Keratinocyte (primary cell): Measurements from ENCODE around the gene LINC00237.

ENCODE experiments used
- EZH2 ChIP-seq: IDR thresholded peaks from one replicate; pipeline ENCODE4 v1.6.1; 2012; ENCODE audit warnings: inconsistent platforms, mild to moderate bottlenecking, low read length, moderate library complexity
- TF ChIP-seq, protein P1 (sequence below), 3 experiments: IDR thresholded peaks in 1 of 3; conservative IDR thresholded peaks in 1 of 3; optimal IDR thresholded peaks in 1 of 3; 2 replicates in 2 of 3; 3 replicates in 1 of 3; pipeline versions ENCODE3 to v1.5.1; 2011; ENCODE audit warnings: low read length in 3 of 3, mild to moderate bottlenecking in 3 of 3, moderate library complexity in 2 of 3, control low read depth in 1 of 3, inconsistent platforms in 1 of 3; ENCODE audit not compliant: insufficient read depth in 2 of 3; ENCODE audit errors: extremely low read depth in 1 of 3

DNA sequence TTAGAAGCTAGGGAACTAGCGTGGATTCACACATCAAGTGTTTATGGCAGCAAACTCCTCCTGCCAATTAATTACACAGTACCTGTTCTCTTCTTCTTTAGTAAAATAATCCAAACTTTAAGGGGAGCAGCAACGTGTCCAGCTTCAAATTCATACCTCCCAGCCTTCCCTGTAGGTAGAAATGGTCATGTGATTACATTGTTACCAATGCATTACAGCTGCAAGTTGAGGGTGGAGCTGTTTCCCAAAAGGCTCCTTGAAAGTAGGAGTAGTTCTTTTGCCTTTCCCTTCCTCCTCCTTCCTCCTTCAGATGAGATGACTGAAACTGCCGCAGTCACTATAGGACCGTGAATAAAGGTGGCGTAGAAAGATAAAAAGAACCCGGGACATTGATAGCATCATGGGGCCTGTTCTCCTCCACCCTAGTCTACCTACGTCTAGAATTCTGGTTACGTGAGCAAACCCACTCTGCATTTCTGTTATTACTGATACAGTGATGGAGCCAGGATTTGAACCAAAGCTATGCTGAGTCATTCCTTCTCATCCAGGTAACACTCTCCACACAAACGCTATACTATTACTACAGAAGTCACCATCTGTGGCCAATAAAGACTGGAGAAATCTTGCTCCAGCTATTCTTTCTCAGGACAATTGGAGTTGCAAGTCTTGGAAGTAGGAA, 18.2 kb downstream of the LINC00237 start:
- TF ChIP-seq, protein P1, sequence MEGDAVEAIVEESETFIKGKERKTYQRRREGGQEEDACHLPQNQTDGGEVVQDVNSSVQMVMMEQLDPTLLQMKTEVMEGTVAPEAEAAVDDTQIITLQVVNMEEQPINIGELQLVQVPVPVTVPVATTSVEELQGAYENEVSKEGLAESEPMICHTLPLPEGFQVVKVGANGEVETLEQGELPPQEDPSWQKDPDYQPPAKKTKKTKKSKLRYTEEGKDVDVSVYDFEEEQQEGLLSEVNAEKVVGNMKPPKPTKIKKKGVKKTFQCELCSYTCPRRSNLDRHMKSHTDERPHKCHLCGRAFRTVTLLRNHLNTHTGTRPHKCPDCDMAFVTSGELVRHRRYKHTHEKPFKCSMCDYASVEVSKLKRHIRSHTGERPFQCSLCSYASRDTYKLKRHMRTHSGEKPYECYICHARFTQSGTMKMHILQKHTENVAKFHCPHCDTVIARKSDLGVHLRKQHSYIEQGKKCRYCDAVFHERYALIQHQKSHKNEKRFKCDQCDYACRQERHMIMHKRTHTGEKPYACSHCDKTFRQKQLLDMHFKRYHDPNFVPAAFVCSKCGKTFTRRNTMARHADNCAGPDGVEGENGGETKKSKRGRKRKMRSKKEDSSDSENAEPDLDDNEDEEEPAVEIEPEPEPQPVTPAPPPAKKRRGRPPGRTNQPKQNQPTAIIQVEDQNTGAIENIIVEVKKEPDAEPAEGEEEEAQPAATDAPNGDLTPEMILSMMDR (optimal IDR thresholded peaks at IDR 0.05 in 1 of 3, IDR thresholded peaks at IDR 0.05 in 1 of 3, conservative IDR thresholded peaks at IDR 0.05 in 1 of 3; ENCODE audit: extremely low read depth in 1 of 3, insufficient read depth in 2 of 3, low read length in 3 of 3), result no peak
- no peak for TF ChIP-seq EZH2
